ENCODE data around the gene TMEM151A. TPM values are rescaled to one million over a fixed set of nuclear protein-coding genes. Genes with fewer than 3 reads are reported as not detected.
A peak's percentile ranks its signal among the peaks of the same experiment; 100 is the strongest.

Gene TMEM151A
- total RNA-seq, 1 donor from 2014 or later: 19.2 TPM

DNA sequence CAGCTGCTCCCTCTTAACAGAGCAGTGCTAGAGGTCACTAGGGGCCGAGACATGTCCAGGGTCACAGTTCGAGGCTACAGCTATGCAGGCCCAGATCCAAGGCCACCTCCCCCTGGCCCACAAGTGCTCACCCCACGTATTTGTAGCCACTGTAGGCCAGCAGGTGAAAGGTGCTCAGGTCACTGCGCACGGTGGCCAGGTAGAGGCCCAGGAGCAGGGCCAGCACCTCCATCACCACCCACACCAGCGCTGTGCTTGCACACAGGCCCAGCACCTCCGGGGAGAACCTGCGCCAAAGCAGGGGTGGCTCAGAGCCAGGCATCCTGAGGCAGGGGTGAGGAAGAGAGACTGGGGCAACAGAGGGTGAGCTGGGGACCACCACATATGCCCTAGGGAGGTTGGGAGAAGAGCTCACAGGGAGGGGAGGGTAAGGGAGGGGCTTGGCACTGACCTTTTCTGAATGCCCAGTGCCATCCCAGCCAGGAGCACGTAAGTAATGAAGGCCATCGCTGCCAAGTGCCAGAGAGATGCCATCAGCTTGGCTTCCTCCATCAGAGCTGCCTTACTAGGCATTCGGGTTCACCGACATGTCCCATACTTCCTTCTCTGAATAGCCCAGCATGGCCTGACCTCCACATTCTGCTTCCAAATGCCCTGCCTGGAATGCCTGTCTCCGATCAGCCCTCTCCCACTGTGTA lies 6.3 kb upstream of the TMEM151A start:
- DNase-seq: no peak
- no peaks in the 10 kb centered on the region for H3K36me3 Mint-ChIP-seq (ENCODE audit: unreplicated experiment)
- peaks cover 39% of the 10 kb centered on the region for H3K4me1 Mint-ChIP-seq (ENCODE audit: low read depth, unreplicated experiment)
- H3K9me3 Mint-ChIP-seq (ENCODE audit: unreplicated experiment): peaks cover 17% of the 10 kb centered on the region
- TF ChIP-seq, protein P1, sequence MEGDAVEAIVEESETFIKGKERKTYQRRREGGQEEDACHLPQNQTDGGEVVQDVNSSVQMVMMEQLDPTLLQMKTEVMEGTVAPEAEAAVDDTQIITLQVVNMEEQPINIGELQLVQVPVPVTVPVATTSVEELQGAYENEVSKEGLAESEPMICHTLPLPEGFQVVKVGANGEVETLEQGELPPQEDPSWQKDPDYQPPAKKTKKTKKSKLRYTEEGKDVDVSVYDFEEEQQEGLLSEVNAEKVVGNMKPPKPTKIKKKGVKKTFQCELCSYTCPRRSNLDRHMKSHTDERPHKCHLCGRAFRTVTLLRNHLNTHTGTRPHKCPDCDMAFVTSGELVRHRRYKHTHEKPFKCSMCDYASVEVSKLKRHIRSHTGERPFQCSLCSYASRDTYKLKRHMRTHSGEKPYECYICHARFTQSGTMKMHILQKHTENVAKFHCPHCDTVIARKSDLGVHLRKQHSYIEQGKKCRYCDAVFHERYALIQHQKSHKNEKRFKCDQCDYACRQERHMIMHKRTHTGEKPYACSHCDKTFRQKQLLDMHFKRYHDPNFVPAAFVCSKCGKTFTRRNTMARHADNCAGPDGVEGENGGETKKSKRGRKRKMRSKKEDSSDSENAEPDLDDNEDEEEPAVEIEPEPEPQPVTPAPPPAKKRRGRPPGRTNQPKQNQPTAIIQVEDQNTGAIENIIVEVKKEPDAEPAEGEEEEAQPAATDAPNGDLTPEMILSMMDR (IDR thresholded peaks at IDR 0.05; ENCODE audit: partially characterized antibody, unreplicated experiment): no peak
- H3K27ac Mint-ChIP-seq (ENCODE audit: unreplicated experiment): peak overlapping the region; percentile 48
- H3K27me3 Mint-ChIP-seq (ENCODE audit: unreplicated experiment): peaks cover 24% of the 10 kb centered on the region
- peak overlapping the region; percentile 71 for H3K4me3 Mint-ChIP-seq (ENCODE audit: unreplicated experiment)

DNA sequence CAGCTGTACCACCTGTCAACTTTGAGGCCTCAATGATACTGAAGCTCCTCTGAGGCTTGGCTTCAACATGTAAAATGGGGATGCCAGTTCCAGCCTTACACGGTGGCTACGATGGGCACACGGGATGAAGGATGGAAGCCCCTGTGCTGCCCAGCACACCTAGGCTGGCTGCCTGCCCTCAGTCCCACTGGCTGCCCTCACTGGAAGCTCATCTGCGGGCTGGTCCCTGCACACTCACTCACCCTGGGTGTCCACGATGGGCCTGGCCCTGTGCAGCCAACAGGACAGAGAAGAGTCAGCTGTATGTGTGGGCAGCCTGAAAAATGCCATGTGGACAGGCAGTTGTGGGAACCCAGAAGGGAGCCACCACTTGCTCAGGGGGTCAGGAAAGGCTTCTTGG lies 5.0 kb upstream of the TMEM151A start:
- DNase-seq: no peak
- H3K4me1 Mint-ChIP-seq (ENCODE audit: low read depth, unreplicated experiment): peaks cover 35% of the 10 kb centered on the region
- H3K4me3 Mint-ChIP-seq (ENCODE audit: unreplicated experiment): peak overlapping the region; percentile 46
- peaks cover 16% of the 10 kb centered on the region for H3K9me3 Mint-ChIP-seq (ENCODE audit: unreplicated experiment)
- no peak overlapping the region for H3K27ac Mint-ChIP-seq (ENCODE audit: unreplicated experiment)
- TF ChIP-seq, protein P1 (IDR thresholded peaks at IDR 0.05; ENCODE audit: partially characterized antibody, unreplicated experiment): no peak
- no peaks in the 10 kb centered on the region for H3K36me3 Mint-ChIP-seq (ENCODE audit: unreplicated experiment)
- peaks cover 25% of the 10 kb centered on the region for H3K27me3 Mint-ChIP-seq (ENCODE audit: unreplicated experiment)

DNA sequence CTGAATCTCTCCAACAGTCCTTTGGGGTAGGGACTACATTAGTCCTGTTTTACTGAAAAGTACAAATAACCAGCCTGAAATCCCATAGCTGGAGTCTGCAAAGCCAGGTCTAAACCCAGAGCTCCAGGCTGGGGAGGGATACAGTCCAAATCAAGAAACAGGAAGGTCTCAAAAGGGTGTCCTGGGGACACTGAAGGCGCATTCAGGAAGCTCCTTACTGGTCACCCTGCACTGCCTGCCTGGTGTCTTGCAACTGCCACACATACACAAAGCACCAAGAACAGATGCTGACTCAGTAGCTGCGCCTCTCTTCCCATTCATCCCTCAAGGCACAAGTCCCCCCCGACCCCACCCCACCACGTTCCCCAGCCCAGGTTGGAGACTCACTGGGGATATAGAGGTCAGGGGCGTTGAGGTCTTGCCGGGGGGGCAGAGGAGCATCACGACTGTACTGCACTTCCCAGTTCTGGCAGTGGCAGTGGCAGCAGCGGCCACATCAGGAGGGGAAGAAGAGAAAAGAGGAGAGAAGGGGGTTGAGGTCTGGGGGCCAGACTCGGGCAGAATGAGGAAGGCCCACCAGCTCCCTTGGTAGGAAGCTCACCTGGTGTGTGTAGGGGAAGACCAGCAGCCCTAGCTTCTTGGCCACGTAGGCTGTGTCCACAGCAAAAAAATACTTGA lies 4.3 kb upstream of the TMEM151A start:
- peak overlapping the region; percentile 82 for H3K27ac Mint-ChIP-seq (ENCODE audit: unreplicated experiment)
- H3K27me3 Mint-ChIP-seq (ENCODE audit: unreplicated experiment): peaks cover 25% of the 10 kb centered on the region
- H3K9me3 Mint-ChIP-seq (ENCODE audit: unreplicated experiment): peaks cover 16% of the 10 kb centered on the region
- peak overlapping the region; percentile 81 for H3K4me3 Mint-ChIP-seq (ENCODE audit: unreplicated experiment)
- H3K36me3 Mint-ChIP-seq (ENCODE audit: unreplicated experiment): no peaks in the 10 kb centered on the region
- H3K4me1 Mint-ChIP-seq (ENCODE audit: low read depth, unreplicated experiment): peaks cover 31% of the 10 kb centered on the region
- no peak for DNase-seq
- TF ChIP-seq, protein P1 (IDR thresholded peaks at IDR 0.05; ENCODE audit: partially characterized antibody, unreplicated experiment): no peak

DNA sequence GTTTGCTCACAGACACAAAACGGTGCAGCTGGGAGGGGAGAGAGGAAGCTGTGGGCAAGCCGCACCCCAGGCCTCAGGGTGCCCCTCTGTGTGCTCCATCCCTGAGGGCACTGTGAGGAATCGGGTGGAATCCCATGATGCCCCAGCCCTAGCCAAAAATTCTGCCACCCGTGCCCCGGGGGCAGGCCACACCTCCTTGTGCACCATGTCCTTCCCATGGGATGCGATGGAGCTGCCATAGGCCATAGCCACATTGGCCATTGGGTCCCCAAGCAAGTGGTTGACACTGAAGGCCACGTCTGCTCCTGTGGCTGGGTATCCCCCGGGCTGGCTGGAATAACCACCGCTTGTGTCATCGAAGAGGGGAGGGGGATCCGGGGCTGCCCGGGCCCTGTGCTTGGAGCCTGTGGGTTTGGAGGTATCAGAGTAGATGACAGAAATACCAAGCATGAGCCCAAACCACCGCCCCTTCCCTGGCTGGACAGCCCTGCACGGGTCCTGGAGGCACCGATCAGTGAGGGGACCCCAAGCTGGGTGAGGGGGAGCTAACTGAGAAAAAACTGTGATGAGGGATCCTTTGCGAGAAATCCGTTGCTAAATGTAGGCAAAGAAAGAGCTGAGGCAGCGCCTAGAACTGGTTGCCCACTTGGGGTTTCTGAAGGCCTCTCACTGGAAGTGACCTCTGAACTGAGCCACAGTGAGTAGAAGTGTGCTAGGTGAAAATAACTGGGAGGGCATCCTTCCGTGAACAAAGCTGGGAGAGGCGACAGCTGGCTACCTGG lies 3.6 kb upstream of the TMEM151A start:
- Mint-ChIP-seq H3K36me3 (ENCODE audit: unreplicated experiment) (no peaks in the 10 kb centered on the region), H3K27me3 (ENCODE audit: unreplicated experiment) (peaks cover 29% of the 10 kb centered on the region), H3K27ac (ENCODE audit: unreplicated experiment) (peak overlapping the region; percentile 98), H3K4me1 (ENCODE audit: low read depth, unreplicated experiment) (peaks cover 33% of the 10 kb centered on the region), H3K4me3 (ENCODE audit: unreplicated experiment) (peak overlapping the region; percentile 96), H3K9me3 (ENCODE audit: unreplicated experiment) (peaks cover 18% of the 10 kb centered on the region)
- TF ChIP-seq, protein P1 (IDR thresholded peaks at IDR 0.05; ENCODE audit: partially characterized antibody, unreplicated experiment): no peak
- DNase-seq: no peak

Data from glutamatergic neuron (in vitro differentiated cells).